Liver (tissue), 2 donors: ENCODE results near the gene ZNF485.

ENCODE experiments used
- CTCF ChIP-seq: fragments of 150-350 bp; IDR thresholded peaks from 2 replicates; pipeline ENCODE4 v1.5.1; 2017; ENCODE audit warnings: improper control_type of control experiment, low read depth, low read length; ENCODE audit not compliant: missing input control
- MAX ChIP-seq: IDR thresholded peaks from 2 replicates; pipeline ENCODE4 v1.6.1; 2016; ENCODE audit warnings: antibody characterized with exemption
- donor health status: healthy.

DNA sequence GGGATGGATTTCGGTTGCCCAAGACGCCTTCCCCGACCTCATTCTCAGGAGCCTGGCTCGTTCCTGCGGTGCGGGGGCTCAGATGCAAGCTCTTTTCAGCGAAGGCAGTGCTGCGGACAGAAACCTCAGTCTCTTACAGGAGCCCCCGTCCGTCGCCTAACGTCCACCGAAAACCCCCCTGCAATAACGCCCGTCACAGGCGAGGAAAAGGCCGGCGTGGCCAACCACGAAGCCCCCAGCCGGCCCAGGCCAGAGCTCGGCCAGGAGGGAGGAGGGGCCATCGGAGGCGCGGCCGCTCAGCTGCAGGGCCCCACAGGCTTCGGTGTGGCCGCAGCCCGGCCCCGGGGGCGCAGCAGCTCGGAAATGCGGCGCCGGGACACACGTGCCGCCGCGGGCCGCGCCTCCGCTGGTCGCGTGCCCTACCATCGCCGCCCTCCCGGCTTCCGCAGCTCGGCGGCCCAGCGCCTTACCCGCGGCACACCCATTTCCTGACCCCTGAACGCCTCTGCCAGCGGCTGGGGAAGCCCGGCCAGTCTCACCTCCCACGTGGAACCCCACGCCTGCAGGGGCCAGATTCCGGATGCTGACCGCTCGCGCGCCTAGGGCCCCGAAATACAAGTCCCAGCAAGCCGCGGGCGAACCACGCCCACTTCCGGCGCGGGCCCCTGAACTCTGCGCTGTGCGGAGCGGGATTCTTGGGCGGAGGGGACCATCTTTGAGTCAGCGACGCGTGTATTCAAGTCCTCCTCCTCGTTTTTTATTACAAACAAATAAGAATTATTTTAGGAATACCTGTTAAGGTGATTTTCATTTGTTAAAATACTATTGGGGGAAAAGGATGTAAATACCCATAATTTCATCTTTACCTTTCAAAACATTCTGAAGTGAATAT lies 32.0 kb upstream of the ZNF485 start, which contains the start of gene ZNF239:
- TF ChIP-seq CTCF (no peak), MAX (peak; percentile 73)
